ENCODE results near the gene HOXA5. TPM values are rescaled to one million over a fixed set of nuclear protein-coding genes. Genes with fewer than 3 reads are reported as not detected.

Gene HOXA5
- total RNA-seq, 1 donor from 2014 or later, result 22.0 TPM

- intact Hi-C loops (cut with DNase I), result loop anchor here (5.0 kb wide), 1 partner anchor 63 kb away; no protein-coding TSS in a partner anchor
- Histone ChIP-seq H3K9me3 (no peaks in the 10 kb centered on the region), H3K4me3 (peak overlapping the region; percentile 79 to 82), H3K36me3 (no peaks in the 10 kb centered on the region), H3K4me1 (peaks cover 0 to 15% of the 10 kb centered on the region in 2 donors), H3K27ac (peak overlapping the region in 1 of 2 donors; percentile 55), H3K27me3 (no peaks in the 10 kb centered on the region)
- TF ChIP-seq CTCF (IDR thresholded peaks at IDR 0.05), result no peak
- no peak for DNase-seq (ENCODE audit: low spot score in 2 of 2)
Measured at GRCh38 chr7:27095050-27095896, 48.2 kb downstream of the HOXA5 start.

- Histone ChIP-seq H3K36me3 (no peaks in the 10 kb centered on the region), H3K27me3 (no peaks in the 10 kb centered on the region), H3K4me1 (peaks cover 0 to 7% of the 10 kb centered on the region in 2 donors), H3K4me3 (no peak overlapping the region), H3K9me3 (no peaks in the 10 kb centered on the region), H3K27ac (no peak overlapping the region)
- TF ChIP-seq CTCF (IDR thresholded peaks at IDR 0.05), result no peak
- intact Hi-C loops (cut with DNase I), result loop anchor here (5.0 kb wide), 1 partner anchor 62 kb away; no protein-coding TSS in a partner anchor
- no peak for DNase-seq (ENCODE audit: low spot score in 2 of 2)
Measured at GRCh38 chr7:27094304-27095049, 49.0 kb downstream of the HOXA5 start.

GRCh38 chr7:27093184-27093895 is 50.1 kb downstream of the HOXA5 start:
- Histone ChIP-seq H3K4me1 (peaks cover 0 to 6% of the 10 kb centered on the region in 2 donors), H3K27me3 (peaks cover 1% of the 10 kb centered on the region), H3K27ac (no peak overlapping the region), H3K36me3 (no peaks in the 10 kb centered on the region), H3K4me3 (no peak overlapping the region), H3K9me3 (no peaks in the 10 kb centered on the region)
- intact Hi-C loops (cut with DNase I), result loop anchor here (2.0 kb wide), 1 partner anchor 237 kb away; no protein-coding TSS in a partner anchor
- no peak for DNase-seq (ENCODE audit: low spot score in 2 of 2)
- TF ChIP-seq CTCF (IDR thresholded peaks at IDR 0.05), result no peak

- intact Hi-C loops (cut with DNase I), result loop anchor here (2.0 kb wide), 1 partner anchor 236 kb away; no protein-coding TSS in a partner anchor
Measured at GRCh38 chr7:27092819-27093110, 50.7 kb downstream of the HOXA5 start.

More at GRCh38 chr7:27092819-27093110, 50.7 kb downstream of the HOXA5 start:
- DNase-seq (ENCODE audit: low spot score in 2 of 2), result no peak
- H3K27ac ChIP-seq, result no peak overlapping the region
- H3K4me1 ChIP-seq, result peaks cover 0 to 5% of the 10 kb centered on the region in 2 donors
- H3K36me3 ChIP-seq, result no peaks in the 10 kb centered on the region
- peaks cover 7% of the 10 kb centered on the region for H3K27me3 ChIP-seq
- no peaks in the 10 kb centered on the region for H3K9me3 ChIP-seq
- TF ChIP-seq CTCF (IDR thresholded peaks at IDR 0.05), result no peak
- H3K4me3 ChIP-seq, result no peak overlapping the region

Measured in ascending aorta (tissue), 2 donors.